ENCODE measurements around the gene SEL1L3. TPM values are rescaled to one million over a fixed set of nuclear protein-coding genes. Genes with fewer than 3 reads are reported as not detected.

SEL1L3 gene
- total RNA-seq, 1 donor from 2014 or later = 63.4 TPM

GRCh38 chr4:25797136-25797535, 65.7 kb downstream of the SEL1L3 start:
- intact Hi-C loops (cut with micrococcal nuclease) = no loop called here

- intact Hi-C loops (cut with micrococcal nuclease) = no loop called here
Observed at GRCh38 chr4:25795566-25796454, 67.0 kb downstream of the SEL1L3 start.

DNA sequence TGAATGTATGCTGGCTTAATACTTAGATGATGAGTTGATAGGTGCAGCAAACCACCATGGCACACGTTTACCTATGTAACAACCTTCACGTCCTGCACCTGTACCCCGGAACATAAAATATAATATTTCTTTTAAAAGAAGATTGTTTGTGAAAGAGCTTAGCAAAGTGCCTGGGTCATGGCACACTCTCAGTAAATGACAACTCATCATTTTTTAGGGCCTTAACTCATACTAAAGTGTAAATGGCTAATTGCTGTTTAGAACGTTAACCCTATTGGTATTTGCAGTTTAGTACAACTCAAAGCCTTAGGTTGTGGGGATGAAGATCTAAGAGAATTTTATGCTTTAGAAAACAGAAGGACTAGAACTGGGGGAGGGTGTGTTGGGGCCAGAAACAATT, 67.7 kb downstream of the SEL1L3 start:
- intact Hi-C loops (cut with micrococcal nuclease) = no loop called here

DNA sequence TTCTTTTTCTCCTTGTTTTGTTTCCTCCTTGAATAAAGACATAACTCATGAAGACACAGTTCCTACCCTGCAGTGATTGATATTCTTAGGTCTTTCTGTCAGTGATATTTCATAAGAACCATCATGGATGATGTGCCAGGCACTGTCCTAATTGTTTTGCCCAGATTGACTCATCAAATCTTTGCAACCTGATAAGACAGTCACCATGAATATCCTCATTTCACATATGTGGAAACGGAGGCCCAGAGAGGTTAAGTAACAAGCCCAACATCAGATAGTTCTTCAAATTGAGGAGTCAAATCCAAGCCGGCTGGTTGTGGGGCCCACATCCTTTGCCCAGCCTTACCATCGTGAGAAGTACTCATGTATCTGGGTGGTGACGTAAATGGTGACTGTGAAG, 69.9 kb downstream of the SEL1L3 start:
- intact Hi-C loops (cut with micrococcal nuclease) = no loop called here

- intact Hi-C loops (cut with micrococcal nuclease) = no loop called here
Observed at GRCh38 chr4:25792200-25792791, 70.5 kb downstream of the SEL1L3 start.

DNA sequence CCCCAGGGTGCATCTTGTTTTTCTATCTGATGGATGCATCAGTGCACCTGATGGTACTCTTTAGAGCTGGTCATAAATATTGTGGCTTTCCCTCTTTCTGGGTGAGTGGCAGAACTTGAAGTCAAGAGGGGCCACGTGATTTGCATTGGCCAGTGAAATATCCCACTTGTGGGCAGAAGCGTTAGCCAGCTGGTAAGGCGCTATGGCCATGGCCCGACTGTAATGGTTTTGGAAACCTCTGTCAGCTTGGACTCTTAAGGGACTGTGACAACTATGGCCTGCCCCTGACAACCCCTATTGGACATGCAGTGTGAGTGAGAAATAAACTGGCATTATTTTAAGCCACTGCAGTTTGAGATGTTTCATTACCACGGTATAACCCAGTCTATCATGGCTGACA, 72.8 kb downstream of the SEL1L3 start:
- intact Hi-C loops (cut with micrococcal nuclease) = no loop called here

- intact Hi-C loops (cut with micrococcal nuclease) = no loop called here
Observed at GRCh38 chr4:25788703-25789238, 74.0 kb downstream of the SEL1L3 start.

DNA sequence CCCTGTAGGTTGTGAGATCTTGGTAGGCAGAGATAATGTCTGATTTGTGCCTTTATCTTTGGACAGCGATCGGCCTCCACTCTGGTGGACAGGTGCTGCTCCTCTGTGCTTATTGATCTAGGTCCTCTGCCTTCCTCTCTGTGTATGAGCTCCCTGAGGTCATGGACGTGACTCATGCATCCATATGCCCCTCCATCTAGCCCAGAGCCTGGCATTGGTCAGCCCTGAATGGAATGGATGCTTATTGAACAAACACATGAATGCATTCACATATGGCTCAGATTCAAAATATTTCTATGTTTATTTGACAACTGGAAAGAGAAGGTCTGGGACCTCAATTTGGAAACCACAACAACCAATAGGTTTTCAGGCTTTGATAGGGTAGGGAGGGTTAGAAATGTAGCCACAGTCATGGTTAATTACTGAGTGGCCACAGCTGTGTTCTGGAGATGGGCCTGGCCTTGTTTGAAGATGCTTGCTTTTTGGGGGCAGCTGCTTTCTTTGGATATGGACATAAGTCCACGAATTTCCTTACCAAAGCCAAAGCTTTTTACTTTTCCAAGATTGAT, 76.2 kb downstream of the SEL1L3 start:
- intact Hi-C loops (cut with micrococcal nuclease) = no loop called here

- intact Hi-C loops (cut with micrococcal nuclease) = no loop called here
Observed at GRCh38 chr4:25783943-25784342, 78.8 kb downstream of the SEL1L3 start.

GRCh38 chr4:25783126-25783525, 79.7 kb downstream of the SEL1L3 start:
- intact Hi-C loops (cut with micrococcal nuclease) = no loop called here

DNA sequence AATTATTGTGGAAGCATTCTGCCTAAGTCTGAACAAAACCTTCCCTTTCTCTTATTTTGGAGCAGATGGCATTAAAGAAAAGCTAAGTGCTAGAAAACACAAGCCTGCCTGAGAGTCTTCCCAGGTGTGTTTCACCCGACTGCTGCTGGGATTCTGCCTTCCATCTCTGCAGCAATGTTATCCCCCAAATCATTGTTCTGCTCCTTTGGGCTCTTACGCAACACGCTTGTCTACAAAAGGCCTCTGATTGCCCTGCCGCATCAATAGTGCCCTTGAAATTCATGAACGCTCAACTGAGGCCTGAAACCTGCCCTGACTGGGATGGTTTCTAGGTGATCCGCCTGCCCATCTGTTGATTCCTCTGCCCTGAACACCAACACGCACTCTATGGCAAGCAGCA, 80.3 kb downstream of the SEL1L3 start:
- intact Hi-C loops (cut with micrococcal nuclease) = no loop called here

- intact Hi-C loops (cut with micrococcal nuclease) = no loop called here
Observed at GRCh38 chr4:25779021-25779420, 83.8 kb downstream of the SEL1L3 start.

- intact Hi-C loops (cut with micrococcal nuclease) = no loop called here
Observed at GRCh38 chr4:25776795-25777194, 86.0 kb downstream of the SEL1L3 start.

DNA sequence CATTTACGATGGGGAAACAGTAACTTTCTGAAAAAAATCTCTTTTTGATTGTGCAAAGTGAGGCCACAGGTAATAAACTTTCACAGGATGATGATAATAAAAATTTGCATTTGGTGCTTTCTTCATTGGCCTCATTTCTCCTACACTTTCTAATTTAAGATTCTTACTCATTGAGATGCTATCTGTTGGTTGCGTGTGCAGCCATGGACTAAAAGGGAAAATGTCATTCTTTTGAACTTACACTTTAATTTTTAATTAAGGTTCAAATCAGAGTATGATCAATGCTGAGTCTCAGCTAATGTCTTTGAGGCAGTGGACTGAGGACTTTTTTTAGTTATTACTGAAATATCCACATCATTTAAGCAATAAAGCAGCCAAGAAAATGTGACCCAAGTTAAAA, 87.6 kb downstream of the SEL1L3 start:
- intact Hi-C loops (cut with micrococcal nuclease) = no loop called here

- intact Hi-C loops (cut with micrococcal nuclease) = no loop called here
Observed at GRCh38 chr4:25773358-25773757, 89.4 kb downstream of the SEL1L3 start.

DNA sequence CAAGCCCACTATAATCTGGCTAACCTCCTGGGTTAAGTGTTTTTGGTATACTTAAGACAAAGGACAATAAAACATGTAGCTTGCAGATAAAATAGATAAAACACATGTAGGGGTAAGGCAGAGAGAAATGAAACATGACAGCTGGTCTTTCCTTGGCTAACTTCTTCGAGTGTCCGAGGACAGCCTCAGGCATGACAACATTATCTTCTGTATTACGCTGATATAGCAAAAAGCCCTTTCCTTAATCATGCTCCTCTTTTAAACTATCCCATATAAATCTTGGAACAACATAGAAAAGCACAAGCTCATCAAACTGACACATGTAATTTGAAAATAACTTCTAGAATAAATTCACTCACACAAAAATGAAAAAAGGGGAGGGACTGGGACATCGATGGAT, 91.1 kb downstream of the SEL1L3 start:
- intact Hi-C loops (cut with micrococcal nuclease) = no loop called here

- intact Hi-C loops (cut with micrococcal nuclease) = no loop called here
Observed at GRCh38 chr4:25770847-25771246, 91.9 kb downstream of the SEL1L3 start.

GRCh38 chr4:25769251-25769650, 93.5 kb downstream of the SEL1L3 start:
- intact Hi-C loops (cut with micrococcal nuclease) = loop anchor here (2.0 kb wide), 1 partner anchor 328 kb away; no protein-coding TSS in a partner anchor

- intact Hi-C loops (cut with micrococcal nuclease) = loop anchor here (2.0 kb wide), 1 partner anchor 327 kb away; no protein-coding TSS in a partner anchor
Observed at GRCh38 chr4:25767877-25768725, 94.7 kb downstream of the SEL1L3 start.

DNA sequence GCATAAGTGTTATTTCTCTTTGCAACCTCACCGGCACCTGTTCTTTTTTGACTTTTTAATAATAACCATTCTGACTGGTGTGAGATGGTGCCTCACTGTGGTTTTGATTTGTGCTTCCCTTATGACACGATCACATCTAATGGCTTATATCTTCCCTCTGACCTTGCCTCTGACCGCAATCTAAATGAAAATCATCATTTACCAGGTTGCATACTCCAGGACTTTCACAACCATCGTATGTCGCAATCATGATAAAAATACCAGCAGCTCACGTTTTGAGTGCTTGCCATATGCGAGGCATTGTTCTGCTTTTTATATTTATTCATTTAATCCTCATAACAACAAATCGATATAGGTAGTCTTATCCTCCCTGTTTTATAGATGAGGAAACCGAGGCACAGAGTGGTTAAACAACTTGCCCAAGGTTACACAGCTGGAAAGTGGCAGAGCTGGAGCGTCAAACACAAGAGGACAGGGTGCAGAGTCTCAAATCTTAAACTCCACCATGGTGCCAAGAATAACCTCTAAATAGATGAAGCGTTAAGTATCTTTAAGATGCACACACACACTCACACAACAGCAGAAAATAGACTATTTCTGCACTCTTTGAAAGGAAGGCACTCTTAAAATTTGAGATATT, 102.2 kb downstream of the SEL1L3 start:
- intact Hi-C loops (cut with micrococcal nuclease) = no loop called here

- intact Hi-C loops (cut with micrococcal nuclease) = no loop called here
Observed at GRCh38 chr4:25760048-25760447, 102.7 kb downstream of the SEL1L3 start.

Measured in T-helper 2 cell treated with Interferon-gamma antibody and Interleukin-4, amounts not matched to agents 100 ng/mL and 5 ng/mL, for 36 hours (primary cell).